Upper lobe of right lung (tissue), 1 donor: ENCODE measurements around the gene RBBP9. TPM values are rescaled to one million over a fixed set of nuclear protein-coding genes. Genes with fewer than 3 reads are reported as not detected.
"Not testable (repeated sequence)": the region's sequence is repeated elsewhere in the genome, so short reads cannot be mapped to it uniquely, and the experiment has no call there.

ENCODE experiments used
- ATAC-seq: fragments of 200-7000 bp; cut with Tn5 transposase; one replicate; pipeline ENCODE4 v1.9.1; 2020; ENCODE audit warnings: mild to moderate bottlenecking, moderate library complexity
- DNase-seq: peaks from one replicate; pipeline ENCODE4 v3.0.0-alpha.2; 2020
- H3K27ac ChIP-seq: fragments of 200-600 bp; one replicate; pipeline ENCODE4 v1.8.0; 2022
- H3K27me3 ChIP-seq: fragments of 200-600 bp; one replicate; pipeline ENCODE4 v1.8.0; 2022; ENCODE audit warnings: mild to moderate bottlenecking
- H3K36me3 ChIP-seq: fragments of 200-600 bp; one replicate; pipeline ENCODE4 v1.8.0; 2022
- H3K4me1 ChIP-seq: fragments of 200-600 bp; one replicate; pipeline ENCODE4 v1.8.0; 2022
- H3K4me3 ChIP-seq: fragments of 200-600 bp; one replicate; pipeline ENCODE4 v1.8.0; 2022; ENCODE audit warnings: mild to moderate bottlenecking
- H3K9me3 ChIP-seq: fragments of 200-600 bp; one replicate; pipeline ENCODE4 v1.8.0; 2022
- CTCF ChIP-seq: fragments of 200-600 bp; IDR thresholded peaks from one replicate; pipeline ENCODE4 v1.8.0; 2022; ENCODE audit warnings: antibody characterized with exemption
- intact Hi-C: fragments of 100-400 bp; cut with DNase I; formaldehyde crosslinking; loops from one replicate; pipeline ENCODE4 v1.11.0; 2022
- total RNA-seq: library from RNA; stranded (reverse); fragmentation: NEBNext Ultra II Directional; extraction: Animal tissue kit (Norgen Biotek cat#: 25700); gene quantifications from one replicate; pipeline ENCODE4 v1.2.1, GENCODE V29; 2021
- donor health status: DM: no; HTN: yes; CAD: no; lungs with severe emphysema.

RBBP9 gene
- total RNA-seq, 1 donor from 2014 or later: 14.0 TPM

- no peak for ATAC-seq
- DNase-seq: no peak
- H3K36me3 ChIP-seq: peaks cover 74% of the 10 kb centered on the region
- no peaks in the 10 kb centered on the region for H3K9me3 ChIP-seq
- H3K27me3 ChIP-seq: no peaks in the 10 kb centered on the region
- intact Hi-C loops: no loop called here
- TF ChIP-seq CTCF: no peak
- no peak overlapping the region for H3K27ac ChIP-seq
- no peak overlapping the region for H3K4me3 ChIP-seq
- H3K4me1 ChIP-seq: peaks cover 14% of the 10 kb centered on the region
These were observed 16.2 kb upstream of the RBBP9 start for GRCh38 chr20:18513208-18513607.

- no peaks in the 10 kb centered on the region for H3K27me3 ChIP-seq
- no peak for ATAC-seq
- H3K4me3 ChIP-seq: no peak overlapping the region
- peaks cover 65% of the 10 kb centered on the region for H3K36me3 ChIP-seq
- H3K27ac ChIP-seq: no peak overlapping the region
- no peak for TF ChIP-seq CTCF
- intact Hi-C loops: no loop called here
- H3K9me3 ChIP-seq: no peaks in the 10 kb centered on the region
- H3K4me1 ChIP-seq: peaks cover 14% of the 10 kb centered on the region
- no peak for DNase-seq
These were observed 14.5 kb upstream of the RBBP9 start for GRCh38 chr20:18511571-18511970.

GRCh38 chr20:18507218-18508191, 10.5 kb upstream of the RBBP9 start, which contains the start of gene SEC23B:
TSS of gene SEC23B (plus strand) at chr20:18507940. CDS start at chr20:18510836, 2,896 bp downstream.
- Histone ChIP-seq H3K36me3 (peaks cover 27% of the 10 kb centered on the region), H3K27me3 (no peaks in the 10 kb centered on the region), H3K27ac (peak within 1 kb of the TSS; percentile 96), H3K4me3 (peak within 1 kb of the TSS; percentile 92), H3K9me3 (no peaks in the 10 kb centered on the region), H3K4me1 (peaks cover 14% of the 10 kb centered on the region)
- intact Hi-C loops: no loop called here
- TF ChIP-seq CTCF: no peak
- ATAC-seq (peak; percentile 98), DNase-seq (peak; percentile 99)

GRCh38 chr20:18506744-18507143, 9.7 kb upstream of the RBBP9 start:
- TF ChIP-seq CTCF: no peak

GRCh38 chr20:18504479-18505060, 7.5 kb upstream of the RBBP9 start:
- no peak for TF ChIP-seq CTCF
- ATAC-seq (no peak), DNase-seq (peak; percentile 67)
- no peak overlapping the region for H3K27ac ChIP-seq
- peaks cover under 1% of the 10 kb centered on the region for H3K36me3 ChIP-seq
- intact Hi-C loops: no loop called here
- no peaks in the 10 kb centered on the region for H3K27me3 ChIP-seq
- H3K9me3 ChIP-seq: no peaks in the 10 kb centered on the region
- peaks cover 10% of the 10 kb centered on the region for H3K4me1 ChIP-seq
- no peak overlapping the region for H3K4me3 ChIP-seq

More at GRCh38 chr20:18506744-18507143, 9.7 kb upstream of the RBBP9 start:
- intact Hi-C loops: no loop called here
- H3K36me3 ChIP-seq: peaks cover 21% of the 10 kb centered on the region
- peaks cover 14% of the 10 kb centered on the region for H3K4me1 ChIP-seq
- H3K27me3 ChIP-seq: no peaks in the 10 kb centered on the region
- DNase-seq (no peak), ATAC-seq (no peak)
- peak overlapping the region; percentile 96 for H3K27ac ChIP-seq
- no peaks in the 10 kb centered on the region for H3K9me3 ChIP-seq
- peak overlapping the region; percentile 92 for H3K4me3 ChIP-seq

GRCh38 chr20:18501672-18502071, 4.6 kb upstream of the RBBP9 start:
- DNase-seq, H3K36me3 ChIP-seq, intact Hi-C loops, H3K4me1 ChIP-seq, H3K27me3 ChIP-seq, H3K9me3 ChIP-seq, H3K4me3 ChIP-seq, H3K27ac ChIP-seq, ATAC-seq: not testable (repeated sequence)
